Aorta (tissue), 5 donors: ENCODE measurements around the gene AXL. TPM values are rescaled to one million over a fixed set of nuclear protein-coding genes. Genes with fewer than 3 reads are reported as not detected.

Experiments
- ATAC-seq: fragments of 200-7000 bp; cut with Tn5 transposase; one replicate; pipeline ENCODE4 v1.9.1; 2022; ENCODE audit warnings: moderate library complexity; ENCODE audit not compliant: low FRiP score
- DNase-seq, 2 donors: peaks; one replicate each; pipeline ENCODE4 v3.0.0-alpha.2; 2020
- H3K27ac ChIP-seq, 2 donors: one replicate each; pipeline ENCODE4 v1.5.1; 2013; ENCODE audit warnings: low read length in 2 of 2, mild to moderate bottlenecking in 2 of 2, moderate library complexity in 2 of 2, control low read depth in 1 of 2, inconsistent platforms in 1 of 2, low read depth in 1 of 2
- H3K27me3 ChIP-seq, 2 donors: one replicate each; pipeline ENCODE4 v1.6.1; 2013; ENCODE audit warnings: control low read depth in 1 of 2, low read length in 1 of 2, mild to moderate bottlenecking in 1 of 2, moderate library complexity in 1 of 2; ENCODE audit not compliant: insufficient read depth in 2 of 2, control insufficient read depth in 1 of 2
- H3K36me3 ChIP-seq, 2 donors: one replicate each; pipeline ENCODE4 v1.6.1; 2013; ENCODE audit warnings: control low read depth in 1 of 2, low read length in 1 of 2, mild to moderate bottlenecking in 1 of 2; ENCODE audit not compliant: insufficient read depth in 2 of 2, control insufficient read depth in 1 of 2
- H3K4me1 ChIP-seq, 2 donors: one replicate each; pipeline ENCODE4 v1.6.1; 2013; ENCODE audit warnings: low read length in 2 of 2, control low read depth in 1 of 2, mild to moderate bottlenecking in 1 of 2, moderate library complexity in 1 of 2; ENCODE audit not compliant: insufficient read depth in 2 of 2, control insufficient read depth in 1 of 2
- H3K4me3 ChIP-seq, 2 donors: one replicate each; pipeline ENCODE4 v1.5.1; 2013; ENCODE audit warnings: low read length in 2 of 2, control low read depth in 1 of 2, mild to moderate bottlenecking in 1 of 2
- H3K9me3 ChIP-seq: one replicate; pipeline ENCODE4 v1.6.1; 2013; ENCODE audit warnings: mild to moderate bottlenecking, low read length; ENCODE audit not compliant: control insufficient read depth
- WGBS, 2 donors: extraction: QIAGEN DNeasy Blood & Tissue Kit; methylation state at CpG; one replicate each; pipeline ENCODE4 v1.1.7; 2013; 5-methylcytosine and 5-hydroxymethylcytosine counted together
- intact Hi-C, 2 donors: fragments of 100-400 bp; cut with DNase I; formaldehyde crosslinking; loops; one replicate each; pipeline versions ENCODE4 v1.14.2 to v1.15.0; 2022
- polyA plus RNA-seq, 2 donors: library from polyadenylated mRNA; stranded (reverse); fragments of 200-250 nt; gene quantifications; one replicate each; pipeline ENCODE4 v1.2.3, GENCODE V29; 2013
- total RNA-seq, 2 donors: library from RNA; stranded (reverse); fragmentation: NEBNext Ultra II Directional; extraction: Animal tissue kit (Norgen Biotek cat#: 25700); gene quantifications; one replicate each; pipeline ENCODE4 v1.2.1, GENCODE V29; 2021
- donor health status: healthy with polysubstance abuse.
- donor health status: Bipolar disorder and iron deficiency.
- donor health status: DM: no; HTN: no; CAD: no.
- donor health status: DM: no; HTN: no; CAD: no.
- donor health status: DM: yes; HTN: yes; CAD: no.

AXL gene
- total and polyA plus RNA-seq, 4 donors, result 14.8 to 106 (median 75.1) TPM

DNA sequence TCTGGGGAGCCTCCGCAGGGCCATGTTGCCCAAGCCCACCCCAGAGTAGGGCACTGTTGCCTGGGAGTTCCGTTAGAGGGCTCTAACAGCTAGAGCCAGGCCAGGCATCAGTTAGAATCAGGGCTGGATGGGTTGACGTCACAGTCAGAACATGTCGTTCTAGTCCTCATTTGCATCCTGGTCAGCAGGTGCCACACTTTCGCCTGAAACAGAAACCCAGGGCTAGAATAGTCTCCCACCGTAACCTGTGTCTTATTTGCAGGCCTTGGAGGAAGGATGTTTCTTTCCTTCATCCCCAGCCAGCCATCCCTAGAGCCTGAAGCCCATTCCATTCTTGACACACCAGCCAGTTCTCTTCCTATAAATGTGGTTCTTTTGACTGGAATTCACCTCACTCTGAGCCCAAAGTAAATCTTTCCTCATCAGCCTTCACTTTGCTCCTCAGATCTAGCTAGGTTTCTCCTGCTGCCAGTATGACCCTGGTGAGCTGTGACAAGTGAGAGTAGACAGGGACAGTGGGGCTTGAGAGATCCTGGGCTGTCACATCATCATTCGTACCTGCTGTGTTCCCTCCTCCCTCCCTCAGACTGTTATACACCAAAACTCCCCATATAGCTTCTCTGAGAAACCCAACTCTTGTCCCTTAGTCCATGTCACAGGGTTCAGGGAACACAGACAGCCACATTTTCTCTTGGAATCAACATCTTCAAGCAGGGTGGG lies 78.8 kb downstream of the AXL start:
- DNase-seq (peak in 1 of 2 donors; percentile 62), ATAC-seq (no peak)
- 48 to 60% methylated on average over 7 of the region's 7 CpGs for WGBS, 2 donors
- Histone ChIP-seq H3K27ac (peak overlapping the region; percentile 20 to 96), H3K4me1 (peaks cover 0 to 4% of the 10 kb centered on the region in 2 donors), H3K9me3 (no peaks in the 10 kb centered on the region), H3K27me3 (no peaks in the 10 kb centered on the region), H3K4me3 (no peak overlapping the region), H3K36me3 (peaks cover 0 to 20% of the 10 kb centered on the region in 2 donors)
- intact Hi-C loops, result no loop called here

DNA sequence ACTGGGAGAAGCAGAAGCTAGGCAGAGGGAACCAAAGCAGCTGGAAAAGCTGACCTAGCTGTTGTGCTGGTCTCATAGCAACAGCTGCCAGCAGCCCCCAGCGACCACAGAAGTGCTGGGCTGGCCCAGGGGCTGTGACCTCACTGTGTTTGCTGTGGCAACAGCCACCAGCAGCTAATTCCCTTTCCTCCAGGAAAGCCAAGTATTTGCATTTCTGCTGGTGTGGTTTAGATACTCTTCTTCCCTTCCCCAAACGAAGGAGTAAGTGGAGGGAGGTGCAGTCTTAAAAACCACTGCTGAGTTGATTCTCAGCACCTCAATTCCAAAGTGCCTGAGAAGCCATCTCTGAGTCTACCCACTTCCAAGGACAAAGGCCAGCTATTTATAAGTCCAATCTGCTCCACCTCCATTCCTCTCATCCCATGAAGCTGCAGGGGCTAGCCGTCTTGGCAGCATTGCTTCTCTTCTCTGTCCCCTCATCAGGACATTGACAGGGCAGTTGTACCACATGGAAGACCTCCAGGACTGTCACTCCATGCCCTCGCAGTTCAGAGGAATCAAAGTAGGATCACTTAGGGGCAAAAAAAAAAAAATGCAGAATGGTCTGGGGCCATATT lies 79.4 kb downstream of the AXL start:
- no peaks in the 10 kb centered on the region for H3K27me3 ChIP-seq
- H3K9me3 ChIP-seq, result no peaks in the 10 kb centered on the region
- intact Hi-C loops, result no loop called here
- peak; percentile 90 to 94 for DNase-seq
- 9 to 20% methylated on average over 4 of the region's 4 CpGs for WGBS, 2 donors
- ATAC-seq, result peak; percentile 80
- peaks cover 0 to 18% of the 10 kb centered on the region in 2 donors for H3K36me3 ChIP-seq
- peak overlapping the region in 1 of 2 donors; percentile 96 for H3K27ac ChIP-seq
- H3K4me1 ChIP-seq, result peaks cover 0 to 4% of the 10 kb centered on the region in 2 donors
- no peak overlapping the region for H3K4me3 ChIP-seq

DNA sequence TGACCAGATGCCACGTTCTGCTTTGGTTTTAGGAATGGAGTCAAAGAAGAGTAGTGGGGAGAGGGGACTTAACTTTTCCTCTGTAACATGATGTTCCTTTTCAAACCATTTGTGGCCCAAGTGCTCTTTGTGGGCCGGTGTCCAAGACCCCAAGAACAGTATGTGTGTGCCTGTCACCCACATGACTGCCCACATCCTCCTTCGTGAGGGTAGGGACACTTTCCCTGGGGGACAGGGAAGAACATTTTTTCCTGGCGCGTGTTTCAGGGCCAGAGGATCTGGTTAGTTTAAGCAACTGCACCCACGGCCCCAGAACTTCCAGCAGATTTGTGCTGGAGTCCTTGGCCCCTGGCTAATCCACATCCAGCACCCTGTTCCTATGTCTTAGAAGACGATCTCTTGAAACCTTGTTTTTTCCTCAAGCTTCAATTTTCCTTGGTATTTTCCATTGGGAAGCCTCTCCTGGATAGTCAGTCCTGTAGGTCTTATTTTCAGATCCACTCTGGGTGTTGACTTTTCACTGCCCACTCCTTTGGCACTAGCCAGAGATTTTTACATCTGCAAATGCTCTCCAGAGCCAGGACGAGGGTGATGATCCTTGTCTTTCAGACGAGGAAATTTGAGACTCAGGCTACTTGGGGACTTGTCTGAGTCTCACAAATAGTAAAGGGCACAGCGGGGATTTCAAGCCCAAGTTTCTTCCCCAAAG lies 80.2 kb downstream of the AXL start:
- H3K4me3 ChIP-seq, result no peak overlapping the region
- H3K36me3 ChIP-seq, result peaks cover 0 to 17% of the 10 kb centered on the region in 2 donors
- WGBS, 2 donors, result 30 to 46% methylated on average over 10 of the region's 10 CpGs
- H3K27ac ChIP-seq, result peak overlapping the region in 1 of 2 donors; percentile 96
- DNase-seq (peak; percentile 68 to 72), ATAC-seq (peak; percentile 44)
- H3K9me3 ChIP-seq, result no peaks in the 10 kb centered on the region
- intact Hi-C loops, result no loop called here
- peaks cover 0 to 4% of the 10 kb centered on the region in 2 donors for H3K4me1 ChIP-seq
- H3K27me3 ChIP-seq, result no peaks in the 10 kb centered on the region

DNA sequence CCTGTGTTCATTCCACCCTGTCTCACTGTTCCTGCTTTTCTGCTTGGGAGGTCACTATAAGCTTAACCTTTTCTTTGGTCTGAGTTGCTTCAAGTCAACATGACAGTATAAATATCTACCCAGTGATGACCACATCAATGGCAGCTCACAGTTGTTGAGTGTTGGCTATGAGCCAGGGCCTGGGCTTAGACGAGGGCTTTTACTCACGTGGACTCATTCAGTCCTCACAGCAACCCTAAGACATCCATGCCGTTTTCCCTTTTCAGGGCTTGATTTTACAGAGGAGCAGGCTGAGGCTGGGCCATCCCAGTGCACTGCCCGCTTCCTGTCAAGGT lies 80.7 kb downstream of the AXL start:
- H3K36me3 ChIP-seq, result peaks cover 0 to 16% of the 10 kb centered on the region in 2 donors
- DNase-seq (peak; percentile 75 to 80), ATAC-seq (peak; percentile 20)
- no peaks in the 10 kb centered on the region for H3K27me3 ChIP-seq
- H3K27ac ChIP-seq, result peak overlapping the region in 1 of 2 donors; percentile 96
- intact Hi-C loops, result no loop called here
- H3K9me3 ChIP-seq, result no peaks in the 10 kb centered on the region
- WGBS, 2 donors, result 28 to 31% methylated on average over 4 of the region's 4 CpGs
- H3K4me1 ChIP-seq, result peaks cover 0 to 4% of the 10 kb centered on the region in 2 donors
- no peak overlapping the region for H3K4me3 ChIP-seq

DNA sequence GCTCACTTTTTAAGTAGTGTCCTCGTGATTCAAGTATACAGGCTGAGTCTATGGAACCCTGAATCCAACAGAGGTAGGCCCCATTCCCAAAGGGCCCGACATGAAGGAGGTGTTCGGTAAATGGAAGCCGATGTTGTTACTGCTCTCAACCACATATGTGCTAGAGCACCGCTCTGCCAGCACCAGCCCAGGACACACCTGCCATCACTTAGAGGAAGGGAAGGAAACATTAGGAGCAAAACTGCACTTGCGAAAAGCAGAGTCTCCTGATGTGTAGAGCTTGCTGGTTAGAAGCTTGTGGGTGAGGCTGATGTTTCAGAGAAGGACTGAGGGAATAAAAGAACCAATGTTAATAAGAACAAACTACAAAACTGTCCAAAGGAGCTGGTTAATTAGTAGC lies 81.5 kb downstream of the AXL start:
- Histone ChIP-seq H3K36me3 (peaks cover 0 to 14% of the 10 kb centered on the region in 2 donors), H3K9me3 (no peaks in the 10 kb centered on the region), H3K27me3 (no peaks in the 10 kb centered on the region), H3K4me1 (peaks cover 0 to 4% of the 10 kb centered on the region in 2 donors), H3K4me3 (no peak overlapping the region), H3K27ac (peak overlapping the region in 1 of 2 donors; percentile 53)
- 94% methylated on average over 6 of the region's 6 CpGs for WGBS, 2 donors
- ATAC-seq (no peak), DNase-seq (peak in 1 of 2 donors; percentile 37)
- intact Hi-C loops, result no loop called here

DNA sequence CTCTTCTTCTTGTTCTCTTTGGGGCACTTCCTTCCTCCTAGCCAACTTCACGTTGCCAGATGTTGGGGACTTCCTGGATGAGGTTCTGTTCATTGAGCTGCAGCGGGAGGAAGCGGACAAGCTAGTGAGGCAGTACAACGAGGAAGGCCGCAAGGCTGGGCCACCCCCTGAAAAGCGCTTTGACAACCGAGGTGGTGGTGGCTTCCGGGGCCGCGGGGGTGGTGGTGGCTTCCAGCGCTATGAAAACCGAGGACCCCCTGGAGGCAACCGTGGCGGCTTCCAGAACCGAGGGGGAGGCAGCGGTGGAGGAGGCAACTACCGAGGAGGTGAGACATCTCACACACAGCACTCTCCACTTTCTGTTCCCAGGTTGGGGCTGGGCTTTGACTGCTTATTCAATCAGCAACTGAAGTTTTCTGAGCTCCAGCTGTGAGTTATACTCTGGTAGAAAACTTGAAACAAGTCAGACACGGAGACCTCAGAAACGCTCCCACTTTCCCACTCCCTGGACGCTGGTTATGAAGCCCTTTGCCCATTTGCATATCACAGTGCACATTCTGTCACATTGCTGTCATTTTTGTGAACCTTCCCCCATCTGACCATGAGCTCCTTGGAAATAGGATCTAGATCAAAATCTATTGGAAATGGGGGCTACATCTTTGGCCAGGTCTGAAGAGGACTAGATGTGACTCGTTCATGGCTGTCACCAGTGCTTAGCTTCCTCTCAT lies 83.8 kb downstream of the AXL start:
- no peak for ATAC-seq
- peaks cover 2 to 14% of the 10 kb centered on the region in 2 donors for H3K36me3 ChIP-seq
- intact Hi-C loops, result no loop called here
- peaks cover 0 to 4% of the 10 kb centered on the region in 2 donors for H3K4me1 ChIP-seq
- no peaks in the 10 kb centered on the region for H3K9me3 ChIP-seq
- peak in 1 of 2 donors; percentile 77 for DNase-seq
- no peaks in the 10 kb centered on the region for H3K27me3 ChIP-seq
- 82 to 84% methylated on average over 21 of the region's 21 CpGs for WGBS, 2 donors
- no peak overlapping the region for H3K27ac ChIP-seq
- no peak overlapping the region for H3K4me3 ChIP-seq

DNA sequence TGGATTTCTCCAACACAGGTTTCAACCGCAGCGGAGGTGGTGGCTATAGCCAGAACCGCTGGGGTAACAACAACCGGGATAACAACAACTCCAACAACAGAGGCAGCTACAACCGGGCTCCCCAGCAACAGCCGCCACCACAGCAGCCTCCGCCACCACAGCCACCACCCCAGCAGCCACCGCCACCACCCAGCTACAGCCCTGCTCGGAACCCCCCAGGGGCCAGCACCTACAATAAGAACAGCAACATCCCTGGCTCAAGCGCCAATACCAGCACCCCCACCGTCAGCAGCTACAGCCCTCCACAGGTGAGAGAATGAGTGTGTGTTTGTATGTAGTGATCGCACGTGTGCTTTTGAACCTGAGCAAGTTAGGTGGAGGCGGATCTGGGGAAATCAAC lies 84.9 kb downstream of the AXL start:
- H3K9me3 ChIP-seq, result no peaks in the 10 kb centered on the region
- H3K4me1 ChIP-seq, result no peaks in the 10 kb centered on the region
- H3K4me3 ChIP-seq, result no peak overlapping the region
- H3K27me3 ChIP-seq, result no peaks in the 10 kb centered on the region
- H3K36me3 ChIP-seq, result peaks cover 2 to 14% of the 10 kb centered on the region in 2 donors
- intact Hi-C loops, result no loop called here
- peak in 1 of 2 donors; percentile 70 for DNase-seq
- 88 to 89% methylated on average over 14 of the region's 14 CpGs for WGBS, 2 donors
- no peak overlapping the region for H3K27ac ChIP-seq
- no peak for ATAC-seq

DNA sequence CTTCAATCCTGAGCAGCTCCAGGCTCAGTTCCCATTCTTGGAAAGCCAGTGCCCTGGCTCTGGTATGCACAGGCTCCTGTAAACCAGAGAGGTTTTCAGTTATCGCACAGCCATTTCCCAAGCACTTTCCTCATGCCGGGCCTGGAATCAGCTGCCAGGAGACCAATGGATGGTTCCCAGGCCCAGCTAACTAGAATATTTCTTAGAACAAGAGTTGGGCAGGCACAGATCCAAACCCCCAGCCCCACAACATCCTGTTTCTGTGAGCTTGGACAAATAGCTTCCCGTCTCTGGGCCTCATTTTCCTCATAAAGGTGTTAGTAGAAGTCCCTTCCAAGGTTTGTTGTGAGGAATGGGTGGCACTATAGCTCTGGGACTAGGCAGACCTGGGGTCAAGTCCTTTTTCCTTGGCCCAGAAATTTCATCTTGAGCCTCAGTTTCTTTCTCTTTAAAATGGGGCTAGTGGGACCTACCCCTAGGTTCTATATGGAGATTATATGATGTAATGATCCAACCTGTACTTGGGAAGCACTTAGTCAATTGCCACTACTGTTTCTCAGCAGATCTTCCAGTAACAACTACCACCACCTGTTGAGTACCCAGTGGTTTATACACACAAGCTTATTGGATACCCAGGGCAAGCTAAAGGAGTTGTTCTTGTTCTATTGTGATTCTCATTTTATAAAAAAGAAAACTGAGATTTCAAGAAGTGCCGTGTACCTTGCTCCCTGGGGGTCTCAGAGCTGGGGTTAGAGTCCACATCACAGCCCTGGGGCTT lies 85.9 kb downstream of the AXL start:
- Histone ChIP-seq H3K4me3 (no peak overlapping the region), H3K27me3 (no peaks in the 10 kb centered on the region), H3K9me3 (no peaks in the 10 kb centered on the region), H3K4me1 (no peaks in the 10 kb centered on the region), H3K36me3 (peaks cover 2 to 14% of the 10 kb centered on the region in 2 donors), H3K27ac (no peak overlapping the region)
- intact Hi-C loops, result loop anchor here in 1 of 2 donors (5.0 kb wide), 1 partner anchor 38 kb away; no protein-coding TSS in a partner anchor
- DNase-seq (no peak), ATAC-seq (no peak)
- 65 to 69% methylated on average over 4 of the region's 4 CpGs for WGBS, 2 donors
